ENCODE data around the gene ZNF185. TPM values are rescaled to one million over a fixed set of nuclear protein-coding genes. Genes with fewer than 3 reads are reported as not detected.

ZNF185 gene
- total RNA-seq, 1 donor from 2014 or later = 17.7 TPM

Other genes with a start within 250 kb of the ZNF185 start
- not detected for gene MAGEA3, start 199.3 kb upstream of the ZNF185 start, total RNA-seq
- not detected for gene CSAG2, start 188.8 kb upstream of the ZNF185 start, total RNA-seq
- gene MAGEA2B, start 183.4 kb upstream of the ZNF185 start, total RNA-seq = not detected
- not detected for gene CSAG1, start 164.3 kb upstream of the ZNF185 start, total RNA-seq
- gene MAGEA12, start 164.3 kb upstream of the ZNF185 start, total RNA-seq = not detected
- gene MAGEA2, start 144.2 kb upstream of the ZNF185 start, total RNA-seq = not detected
- gene CSAG3, start 138.8 kb upstream of the ZNF185 start, total RNA-seq = not detected
- gene MAGEA6, start 128.4 kb upstream of the ZNF185 start, total RNA-seq = not detected
- 20.1 TPM for gene CETN2, start 67.3 kb upstream of the ZNF185 start, total RNA-seq
- 11.3 TPM for gene NSDHL, start 67.0 kb upstream of the ZNF185 start, total RNA-seq
- gene PNMA5, start 96.0 kb downstream of the ZNF185 start, total RNA-seq = not detected
- 0.69 TPM for gene PNMA3, start 158.4 kb downstream of the ZNF185 start, total RNA-seq
- 2.8 TPM for gene PNMA6A, start 174.4 kb downstream of the ZNF185 start, total RNA-seq

Data from skin of body (tissue), 1 donor.